GM21723 (cell line): ENCODE results near the gene NPPA.

Experiments used
- ATAC-seq: cut with Tn5 transposase; IDR thresholded peaks from one replicate; pipeline ENCODE4 v1.9.1; 2021; ENCODE audit warnings: mild to moderate bottlenecking, moderate library complexity; ENCODE audit not compliant: unreplicated experiment

NPPA gene

DNA sequence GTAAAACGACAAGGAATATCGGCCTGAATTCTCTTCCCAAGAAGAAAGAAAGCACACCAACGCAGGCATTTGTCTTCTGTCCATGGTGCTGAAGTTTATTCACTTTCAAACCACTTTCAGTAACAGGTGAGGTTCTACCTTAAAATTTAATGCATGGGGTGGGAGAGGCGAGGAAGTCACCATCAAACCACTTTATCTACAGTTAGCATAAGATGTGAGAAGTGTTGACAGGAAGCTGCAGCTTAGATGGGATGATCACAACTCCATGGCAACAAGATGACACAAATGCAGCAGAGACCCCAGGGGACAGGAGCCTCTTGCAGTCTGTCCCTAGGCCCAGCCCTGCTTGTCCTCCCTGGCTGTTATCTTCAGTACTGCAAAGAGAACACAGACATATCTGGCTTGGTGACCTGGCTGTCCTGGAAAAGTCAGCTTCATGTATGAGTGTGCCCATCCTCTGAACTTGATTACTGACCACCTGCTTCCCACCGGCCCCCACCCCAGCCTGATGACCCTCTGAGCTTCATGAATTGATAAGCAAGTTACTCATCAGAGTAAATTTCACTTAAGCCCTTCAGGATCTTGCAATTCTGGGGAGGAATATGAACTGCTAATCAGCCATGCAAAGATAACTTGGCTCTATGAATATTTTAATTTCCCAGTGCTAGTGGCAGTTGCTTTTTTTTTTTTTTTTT lies 1.8 kb downstream of the NPPA start:
- ATAC-seq: no peak

- ATAC-seq: no peak
Observed at GRCh38 chr1:11842154-11843041, 5.2 kb downstream of the NPPA start.

DNA sequence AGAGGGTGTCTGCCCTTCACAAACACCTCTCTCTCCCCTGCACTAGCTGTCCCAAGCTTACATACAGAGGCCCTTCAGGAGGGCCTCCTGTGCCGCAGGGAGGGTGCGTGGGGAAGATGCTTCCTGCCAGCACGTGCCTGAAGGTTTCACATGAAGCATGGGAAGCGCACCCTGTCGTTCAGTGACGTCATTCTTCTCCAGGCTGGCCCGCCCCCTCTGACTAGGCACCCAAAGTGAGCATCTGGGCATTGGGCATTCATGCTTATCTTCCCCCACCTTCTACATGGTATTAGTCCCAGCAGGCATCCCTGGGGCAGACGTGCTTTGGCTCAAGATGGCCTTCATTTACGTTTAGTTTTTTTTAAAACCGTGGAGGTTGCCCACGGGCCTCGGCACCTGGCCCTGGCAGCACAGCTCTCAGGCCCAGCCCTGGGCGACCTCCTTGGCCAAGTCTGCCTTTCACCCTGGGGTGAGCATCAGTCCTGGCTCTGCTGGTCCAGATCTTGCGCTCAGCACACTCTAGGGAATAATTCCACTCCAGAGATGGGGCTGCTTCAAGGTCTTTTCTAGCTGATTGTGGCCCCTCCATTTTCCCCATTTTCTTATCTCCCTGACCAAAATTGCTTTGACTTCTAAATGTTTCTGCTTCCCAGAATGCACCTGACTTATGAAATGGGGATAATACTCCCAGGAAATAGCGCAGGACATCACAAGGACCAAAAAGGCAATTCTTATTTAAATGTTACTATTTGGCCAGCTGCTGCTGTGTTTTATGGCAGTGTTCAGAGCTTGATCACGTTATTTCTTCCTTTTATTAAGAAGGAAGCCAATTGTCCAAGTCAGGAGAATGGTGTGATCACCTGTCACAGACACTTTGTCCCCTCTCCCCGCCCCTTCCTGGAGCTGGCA lies 6.1 kb downstream of the NPPA start:
- ATAC-seq: no peak

DNA sequence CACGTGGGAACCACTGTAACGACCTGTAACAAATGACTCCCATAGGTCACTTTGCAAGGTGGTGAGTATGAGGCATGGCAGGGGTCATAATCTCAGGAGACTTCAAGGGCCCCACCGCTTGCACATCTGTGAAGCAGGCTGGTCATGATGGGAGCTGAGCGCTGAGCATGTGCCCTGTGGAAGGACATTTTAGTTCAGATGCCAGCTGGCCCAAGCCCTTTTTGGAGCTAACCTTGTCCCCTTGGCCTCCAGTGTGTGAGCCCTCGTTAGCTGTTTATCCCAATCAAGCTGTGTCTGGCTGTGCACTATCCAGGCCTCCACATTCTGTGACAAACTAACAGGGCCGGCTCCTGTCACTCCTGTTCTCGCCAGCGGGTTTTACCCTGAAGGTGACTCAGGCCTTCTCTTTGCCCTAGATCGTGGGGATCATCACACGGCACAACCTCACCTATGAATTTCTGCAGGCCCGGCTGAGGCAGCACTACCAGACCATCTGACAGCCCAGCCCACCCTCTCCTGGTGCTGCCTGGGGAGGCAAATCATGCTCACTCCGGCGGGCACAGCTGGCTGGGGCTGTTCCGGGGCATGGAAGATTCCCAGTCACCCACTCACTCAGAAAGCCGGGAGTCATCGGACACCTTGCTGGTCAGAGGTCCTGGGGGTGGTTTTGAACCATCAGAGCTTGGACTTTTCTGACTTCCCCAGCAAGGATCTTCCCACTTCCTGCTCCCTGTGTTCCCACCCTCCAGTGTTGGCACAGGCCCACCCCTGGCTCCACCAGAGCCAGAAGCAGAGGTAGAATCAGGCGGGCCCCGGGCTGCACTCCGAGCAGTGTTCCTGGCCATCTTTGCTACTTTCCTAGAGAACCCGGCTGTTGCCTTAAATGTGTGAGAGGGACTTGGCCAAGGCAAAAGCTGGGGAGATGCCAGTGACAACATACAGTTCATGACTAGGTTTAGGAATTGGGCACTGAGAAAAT lies 7.6 kb downstream of the NPPA start:
- no peak for ATAC-seq

DNA sequence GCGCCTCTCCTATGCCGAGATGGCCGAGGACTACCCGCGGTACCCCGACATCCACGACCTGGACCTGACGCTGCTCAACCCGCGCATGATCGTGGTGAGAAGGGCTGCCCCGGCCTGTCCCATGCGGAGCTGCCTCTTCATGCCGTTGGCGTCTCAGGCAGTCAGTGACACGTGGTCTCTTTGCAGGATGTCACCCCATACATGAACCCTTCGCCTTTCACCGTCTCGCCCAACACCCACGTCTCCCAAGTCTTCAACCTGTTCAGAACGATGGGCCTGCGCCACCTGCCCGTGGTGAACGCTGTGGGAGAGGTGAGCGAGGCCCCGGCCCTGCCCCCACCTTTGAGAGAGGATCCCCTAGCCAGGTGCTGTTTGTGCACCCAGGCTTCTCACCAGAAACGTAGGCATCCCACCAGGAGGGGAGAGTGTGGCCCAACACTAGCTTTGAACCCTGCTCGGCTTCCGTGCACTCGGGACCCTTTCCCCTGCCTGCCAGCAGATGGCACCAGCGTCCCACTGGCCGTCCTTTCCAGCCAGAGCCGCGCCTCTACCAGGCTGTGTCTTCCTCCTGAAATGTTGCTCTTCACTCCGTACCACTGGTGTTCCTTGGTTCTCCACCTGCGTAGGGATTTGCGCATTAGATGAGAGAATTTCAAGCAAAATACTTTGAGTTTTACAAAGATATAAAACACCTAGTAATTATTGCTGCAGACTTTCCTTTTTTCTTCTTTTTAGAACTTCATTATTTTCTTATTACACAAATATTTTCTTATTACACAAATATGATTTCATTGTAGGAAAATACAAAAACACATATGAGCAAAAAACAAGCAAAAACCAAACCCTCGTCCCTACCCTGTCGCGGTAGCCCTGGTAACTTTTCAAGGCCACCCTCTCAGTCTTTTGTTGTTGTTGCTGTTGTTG lies 9.0 kb downstream of the NPPA start:
- no peak for ATAC-seq

GRCh38 chr1:11837767-11838348 lies 9.7 kb downstream of the NPPA start:
- no peak for ATAC-seq

DNA sequence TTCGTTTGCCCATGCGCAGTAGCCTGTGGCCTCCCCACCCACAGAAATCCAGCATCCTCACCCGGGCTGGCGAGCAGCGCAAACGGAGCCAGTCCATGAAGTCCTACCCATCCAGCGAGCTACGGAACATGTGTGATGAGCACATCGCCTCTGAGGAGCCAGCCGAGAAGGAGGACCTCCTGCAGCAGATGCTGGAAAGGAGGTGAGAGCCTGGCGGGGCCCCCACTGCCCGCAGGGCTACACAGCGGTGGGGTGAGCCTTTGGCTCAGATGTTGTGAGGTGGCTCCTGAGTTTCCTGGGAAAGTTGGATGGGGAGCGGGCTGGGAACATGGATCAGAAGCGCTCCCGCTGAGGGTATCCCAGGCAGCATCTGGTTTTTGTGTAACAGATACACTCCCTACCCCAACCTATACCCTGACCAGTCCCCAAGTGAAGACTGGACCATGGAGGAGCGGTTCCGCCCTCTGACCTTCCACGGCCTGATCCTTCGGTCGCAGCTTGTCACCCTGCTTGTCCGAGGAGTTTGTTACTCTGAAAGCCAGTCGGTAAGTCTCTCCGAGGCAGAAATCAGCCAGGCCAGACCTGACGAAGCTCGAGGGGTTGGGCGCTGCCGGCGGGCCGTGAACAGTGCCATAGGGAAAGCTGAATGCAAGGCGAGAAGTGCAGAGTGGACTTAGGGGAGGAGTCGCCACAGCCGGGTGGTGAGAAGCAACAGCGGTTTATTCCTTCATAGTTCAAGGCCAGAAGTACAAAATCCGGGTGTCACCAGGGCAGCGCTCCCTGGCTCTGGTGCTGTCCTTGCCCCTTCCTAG lies 10.4 kb downstream of the NPPA start:
- no peak for ATAC-seq

GRCh38 chr1:11835441-11836225 lies 11.9 kb downstream of the NPPA start:
- ATAC-seq: no peak

DNA sequence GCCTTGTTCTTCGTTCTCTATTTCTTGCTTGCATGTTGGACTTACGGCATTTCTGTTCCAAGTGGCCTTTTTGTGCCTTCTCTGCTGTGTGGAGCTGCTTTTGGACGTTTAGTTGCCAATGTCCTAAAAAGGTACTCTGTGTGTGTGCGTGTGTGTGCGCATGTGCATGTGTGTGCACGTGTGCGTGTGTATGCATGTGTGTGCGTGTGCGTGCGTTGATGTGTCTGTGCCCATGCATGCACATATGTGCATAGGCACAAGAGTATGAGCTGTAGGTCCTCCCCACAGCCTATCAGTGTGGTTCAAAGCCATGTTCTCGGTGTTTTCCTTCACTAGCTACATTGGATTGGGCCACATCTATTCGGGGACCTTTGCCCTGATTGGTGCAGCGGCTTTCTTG lies 13.7 kb downstream of the NPPA start:
- no peak for ATAC-seq

- no peak for ATAC-seq
Observed at GRCh38 chr1:11833497-11833896, 14.1 kb downstream of the NPPA start.

DNA sequence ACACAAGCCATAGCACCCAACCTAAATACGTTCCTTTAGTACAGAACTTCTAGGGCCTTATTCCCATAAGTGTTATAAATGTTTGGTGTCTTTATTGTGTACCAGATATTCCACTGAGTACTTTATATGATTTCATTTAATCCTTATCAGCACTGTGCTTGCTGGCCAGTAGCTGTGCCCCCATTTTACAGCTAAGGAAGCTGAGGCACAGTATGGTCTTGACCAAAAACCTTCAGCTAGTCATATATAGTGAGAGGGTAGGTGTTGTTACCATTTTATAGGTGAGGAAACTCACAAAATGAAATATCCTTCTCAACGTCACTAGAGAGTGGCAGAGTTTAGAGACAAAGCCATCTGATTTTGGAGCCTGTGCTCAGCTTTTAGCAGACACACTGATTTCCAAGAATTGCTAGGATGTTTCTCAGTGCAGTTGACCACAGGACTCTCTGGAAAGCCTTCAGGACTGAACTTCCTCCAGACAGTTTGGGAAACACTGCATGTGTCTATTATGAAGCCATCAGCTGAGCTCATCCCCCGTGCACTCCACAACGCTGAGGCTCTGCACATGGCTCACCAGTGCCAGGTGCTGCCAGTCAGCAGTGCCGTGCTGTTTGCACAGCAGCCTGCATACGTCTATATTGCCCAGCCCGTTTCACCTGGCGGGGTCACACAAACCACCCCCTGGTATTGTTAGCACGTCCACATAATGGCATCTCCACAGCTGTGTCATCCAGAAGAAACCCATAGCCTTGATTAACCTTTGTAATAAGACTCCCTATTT lies 15.4 kb downstream of the NPPA start:
- no peak for ATAC-seq

- ATAC-seq: no peak
Observed at GRCh38 chr1:11828511-11828910, 19.1 kb downstream of the NPPA start.

DNA sequence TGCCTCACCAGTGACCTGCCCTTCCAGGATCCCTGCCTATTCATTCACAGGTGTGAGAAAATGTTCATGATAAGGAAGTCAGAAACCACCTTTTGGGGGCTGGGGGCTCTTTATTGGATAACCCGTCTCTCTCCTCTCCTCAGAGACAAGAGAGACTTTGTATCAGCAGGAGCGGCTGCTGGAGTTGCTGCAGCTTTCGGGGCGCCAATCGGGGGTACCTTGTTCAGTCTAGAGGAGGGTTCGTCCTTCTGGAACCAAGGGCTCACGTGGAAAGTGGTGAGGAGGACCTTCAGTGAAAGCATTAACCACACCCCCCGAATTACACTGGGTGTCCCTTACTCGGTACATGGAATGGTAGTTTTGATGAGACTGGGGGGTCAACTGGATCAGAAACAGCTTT lies 20.6 kb downstream of the NPPA start:
- ATAC-seq: no peak

DNA sequence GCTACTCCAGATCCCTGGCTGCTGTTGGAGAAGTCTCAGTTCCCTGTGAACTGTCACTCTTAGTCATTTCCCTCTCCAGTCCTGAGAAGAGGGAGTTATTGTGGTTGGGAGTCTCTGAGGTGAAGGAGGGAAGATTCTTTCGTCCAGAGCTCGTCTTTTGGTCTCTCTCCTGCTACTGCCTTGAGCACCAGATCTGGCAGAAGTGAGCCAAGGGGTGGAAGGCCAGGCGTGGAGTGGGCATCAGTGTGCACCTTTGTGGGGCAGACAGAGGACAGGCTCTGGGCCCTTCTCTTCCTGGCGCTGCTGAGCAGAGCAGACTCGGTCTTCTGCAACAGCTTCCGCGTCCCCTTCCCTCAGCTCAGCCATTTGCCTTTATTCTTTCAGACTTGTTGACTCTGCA lies 22.5 kb downstream of the NPPA start:
- no peak for ATAC-seq

GRCh38 chr1:11823366-11824137 lies 24.0 kb downstream of the NPPA start:
- ATAC-seq: no peak

DNA sequence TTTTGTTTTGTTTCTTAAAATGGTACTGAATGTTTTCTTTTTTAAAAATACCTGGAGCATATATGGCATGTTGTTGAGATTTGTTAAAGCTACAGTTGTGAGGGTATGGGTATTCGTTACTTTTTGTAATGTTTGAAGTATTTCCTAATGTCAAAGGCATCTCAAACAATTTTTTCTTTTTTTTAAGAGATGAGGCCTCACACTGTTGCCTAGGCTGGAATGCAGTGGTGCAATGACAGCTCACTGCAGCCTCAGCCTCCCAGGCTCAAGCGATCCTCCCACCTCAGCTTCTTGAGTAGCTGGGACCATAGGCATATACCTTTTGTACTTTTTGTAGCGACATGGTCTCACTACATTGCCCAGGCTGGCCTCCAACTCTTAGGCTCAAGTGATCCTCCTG lies 25.5 kb downstream of the NPPA start:
- ATAC-seq: no peak
